T-helper 2 cell (primary cell): ENCODE data around the gene ZNF791.
A peak's percentile ranks its signal among the peaks of the same experiment; 100 is the strongest.
"Not testable (repeated sequence)": the region's sequence is repeated elsewhere in the genome, so short reads cannot be mapped to it uniquely, and the experiment has no call there.

Experiments
- DNase-seq, 5 experiments: peaks; one replicate each; pipeline versions ENCODE4 v3.0.0 to v3.0.0-alpha.2; 2012 to 2022

Gene ZNF791

GRCh38 chr19:12668346-12668745 is 57.6 kb downstream of the ZNF791 start:
- no peak for DNase-seq

GRCh38 chr19:12668932-12669269 is 58.2 kb downstream of the ZNF791 start:
- peak; percentile 54 to 81 (median 63) for DNase-seq

GRCh38 chr19:12669270-12670158 is 58.8 kb downstream of the ZNF791 start:
- peak; percentile 39 to 84 (median 63) for DNase-seq

- no peak for DNase-seq
These were observed 59.6 kb downstream of the ZNF791 start for GRCh38 chr19:12670159-12670928.

GRCh38 chr19:12672744-12673143 is 62.0 kb downstream of the ZNF791 start:
- no peak for DNase-seq

GRCh38 chr19:12675399-12675798 is 64.7 kb downstream of the ZNF791 start:
- DNase-seq, result no peak

GRCh38 chr19:12675940-12676339 is 65.2 kb downstream of the ZNF791 start:
- no peak for DNase-seq

- DNase-seq, result peak; percentile 62 to 85 (median 75)
These were observed 65.7 kb downstream of the ZNF791 start for GRCh38 chr19:12676384-12676792.

- no peak for DNase-seq
These were observed 66.2 kb downstream of the ZNF791 start for GRCh38 chr19:12676928-12677327.

- not testable (repeated sequence) for DNase-seq
These were observed 67.3 kb downstream of the ZNF791 start for GRCh38 chr19:12678039-12678438.

- no peak for DNase-seq
These were observed 69.3 kb downstream of the ZNF791 start for GRCh38 chr19:12680034-12680433.

- peak; percentile 64 to 99 (median 87) for DNase-seq
These were observed 70.6 kb downstream of the ZNF791 start, which contains the start of gene DHPS for GRCh38 chr19:12681074-12681987. Gene DHPS (minus strand): TSS chr19:12681880. CDS start chr19:12681766, 114 bp downstream.
